MM.1S (cell line): ENCODE measurements around the gene BRWD1.

Experiments
- EZH2phosphoT487 ChIP-seq: fragments of 300-600 bp; sonication (generic); IDR thresholded peaks from 2 replicates; pipeline ENCODE4 v1.6.1; 2018; ENCODE audit warnings: antibody characterized with exemption, low read length
- TF ChIP-seq, protein P1 (sequence below): fragments of 300-600 bp; sonication (generic); IDR thresholded peaks from 2 replicates; pipeline ENCODE4 v1.5.1; 2016; ENCODE audit warnings: antibody characterized with exemption, low read length, mixed read lengths

DNA sequence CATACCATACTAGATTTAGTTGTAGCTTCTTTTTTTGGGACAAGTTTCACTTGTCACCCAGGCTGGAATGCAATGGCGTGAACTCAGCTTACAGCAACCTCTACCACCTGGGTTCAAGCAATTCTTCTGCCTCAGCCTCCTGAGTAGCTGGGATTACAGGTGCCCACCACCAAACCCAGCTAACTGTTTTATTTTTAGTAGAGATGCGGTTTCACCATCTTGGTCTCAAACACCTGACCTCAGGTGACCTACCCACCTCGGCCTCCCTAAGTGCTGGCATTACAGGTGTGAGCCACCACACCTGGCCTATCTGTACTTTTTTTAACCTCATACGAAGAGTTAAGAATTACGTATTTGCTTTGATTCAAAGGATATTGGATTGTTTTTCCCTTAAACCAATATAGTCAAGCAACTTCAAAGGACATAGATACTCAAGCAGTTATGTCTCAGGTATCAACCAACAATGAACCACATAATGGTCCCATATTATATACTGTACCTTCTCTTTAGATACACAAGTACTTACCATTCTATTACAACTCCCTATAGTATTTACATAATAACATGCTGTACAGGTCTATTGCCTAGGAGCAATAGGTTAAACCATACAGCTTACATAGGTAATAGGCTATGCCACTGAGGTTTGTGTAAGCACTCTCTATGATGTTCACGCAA, 28.0 kb upstream of the BRWD1 start:
- TF ChIP-seq, protein P1, sequence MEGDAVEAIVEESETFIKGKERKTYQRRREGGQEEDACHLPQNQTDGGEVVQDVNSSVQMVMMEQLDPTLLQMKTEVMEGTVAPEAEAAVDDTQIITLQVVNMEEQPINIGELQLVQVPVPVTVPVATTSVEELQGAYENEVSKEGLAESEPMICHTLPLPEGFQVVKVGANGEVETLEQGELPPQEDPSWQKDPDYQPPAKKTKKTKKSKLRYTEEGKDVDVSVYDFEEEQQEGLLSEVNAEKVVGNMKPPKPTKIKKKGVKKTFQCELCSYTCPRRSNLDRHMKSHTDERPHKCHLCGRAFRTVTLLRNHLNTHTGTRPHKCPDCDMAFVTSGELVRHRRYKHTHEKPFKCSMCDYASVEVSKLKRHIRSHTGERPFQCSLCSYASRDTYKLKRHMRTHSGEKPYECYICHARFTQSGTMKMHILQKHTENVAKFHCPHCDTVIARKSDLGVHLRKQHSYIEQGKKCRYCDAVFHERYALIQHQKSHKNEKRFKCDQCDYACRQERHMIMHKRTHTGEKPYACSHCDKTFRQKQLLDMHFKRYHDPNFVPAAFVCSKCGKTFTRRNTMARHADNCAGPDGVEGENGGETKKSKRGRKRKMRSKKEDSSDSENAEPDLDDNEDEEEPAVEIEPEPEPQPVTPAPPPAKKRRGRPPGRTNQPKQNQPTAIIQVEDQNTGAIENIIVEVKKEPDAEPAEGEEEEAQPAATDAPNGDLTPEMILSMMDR: no peak
- TF ChIP-seq EZH2phosphoT487: no peak
